ENCODE data around the gene ZNF124.
A peak's percentile ranks its signal among the peaks of the same experiment; 100 is the strongest.
"Not testable (repeated sequence)": the region's sequence is repeated elsewhere in the genome, so short reads cannot be mapped to it uniquely, and the experiment has no call there.

The ZNF124 gene

GRCh38 chr1:247172996-247173395, 1.2 kb upstream of the ZNF124 start:
- no peak for DNase-seq (ENCODE audit: low spot score)

DNA sequence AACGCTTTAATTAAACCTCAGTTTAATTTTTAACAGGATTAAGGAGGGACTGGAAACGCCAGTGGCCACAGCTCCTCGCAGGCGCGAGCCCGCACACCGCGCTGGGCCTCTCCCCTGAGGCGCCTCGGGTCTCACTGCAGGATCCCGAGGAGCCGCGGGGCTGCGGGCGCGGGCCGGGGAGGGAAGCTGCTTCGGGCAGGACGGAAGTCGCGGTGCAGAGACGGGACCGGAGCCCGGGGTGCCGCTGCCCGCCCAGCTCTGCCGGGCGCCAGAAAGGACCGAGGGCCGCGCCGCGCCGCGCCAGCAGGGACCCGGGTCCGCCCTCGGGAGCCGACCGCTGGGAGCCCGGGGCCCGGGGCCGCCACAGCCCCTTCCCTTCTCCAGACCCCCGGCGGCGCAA, 377 bp downstream of the ZNF124 start:
- not testable (repeated sequence) for DNase-seq (ENCODE audit: low spot score)

GRCh38 chr1:247165674-247166073, 6.1 kb downstream of the ZNF124 start:
- no peak for DNase-seq (ENCODE audit: low spot score)

- DNase-seq (ENCODE audit: low spot score): no peak
These were observed 7.1 kb downstream of the ZNF124 start for GRCh38 chr1:247164694-247165093.

DNA sequence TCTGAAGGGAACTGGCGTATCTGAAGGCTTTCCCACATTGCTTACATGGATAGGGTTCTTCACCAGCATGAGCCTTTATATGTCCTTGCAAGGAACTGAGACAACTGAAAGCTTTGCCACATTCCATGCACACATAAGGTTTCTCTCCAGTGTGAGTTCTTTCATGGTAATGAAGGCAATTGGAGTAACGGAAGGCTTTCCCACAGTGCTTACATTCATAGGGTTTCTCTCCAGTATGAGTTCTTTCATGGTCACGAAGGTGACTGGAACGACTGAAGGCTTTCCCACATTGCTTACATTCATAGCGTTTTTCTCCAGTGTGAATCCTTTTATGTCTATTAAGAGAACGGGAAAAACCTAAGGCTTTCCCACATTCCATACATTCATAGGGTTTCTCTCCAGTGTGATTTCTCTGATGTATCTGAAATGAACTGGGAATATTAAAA, 15.0 kb downstream of the ZNF124 start:
- DNase-seq (ENCODE audit: low spot score): no peak

- DNase-seq (ENCODE audit: low spot score): no peak
These were observed 24.0 kb downstream of the ZNF124 start for GRCh38 chr1:247147781-247148180.

DNA sequence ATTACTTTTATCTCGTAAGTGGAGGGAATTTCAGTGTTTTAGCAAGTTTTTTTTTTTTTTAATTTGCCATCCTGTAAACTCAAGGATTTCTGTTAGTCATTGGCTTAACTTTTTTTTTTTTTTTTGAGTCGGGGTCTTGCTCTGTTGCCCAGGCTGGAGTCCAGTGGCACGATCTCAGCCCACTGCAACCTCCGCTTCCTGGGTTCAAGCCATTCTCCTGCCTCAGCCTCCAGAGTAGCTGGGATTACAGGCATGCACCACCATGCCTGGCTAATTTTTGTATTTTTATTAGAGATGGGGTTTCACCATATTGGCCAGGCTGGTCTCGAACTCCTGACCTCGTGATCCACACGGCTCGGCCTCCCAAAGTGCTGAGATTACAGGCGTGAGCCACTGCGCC, 24.7 kb downstream of the ZNF124 start:
- DNase-seq (ENCODE audit: low spot score): not testable (repeated sequence)

DNA sequence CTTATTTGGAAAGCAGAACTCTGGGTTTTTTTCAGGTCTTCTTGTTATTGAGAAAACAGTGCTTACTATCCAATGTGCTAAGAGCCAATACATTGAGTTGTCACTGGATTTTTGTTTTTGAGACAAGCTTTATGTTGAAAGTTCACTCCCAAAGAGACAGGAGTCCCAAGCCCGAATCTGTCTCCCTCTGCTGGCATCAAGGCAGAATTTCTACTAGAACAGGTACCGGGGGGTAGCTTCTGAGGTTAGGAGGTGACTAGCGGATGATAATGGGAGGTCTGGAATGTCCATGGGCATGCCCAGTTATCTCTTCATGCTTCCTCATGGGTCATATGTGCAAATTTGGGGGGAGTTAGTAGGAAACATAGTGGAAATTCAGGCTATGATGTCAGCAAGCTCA, 25.1 kb downstream of the ZNF124 start:
- DNase-seq (ENCODE audit: low spot score): peak; percentile 55

GRCh38 chr1:247145279-247145678, 26.5 kb downstream of the ZNF124 start:
- peak; percentile 19 for DNase-seq (ENCODE audit: low spot score)

DNA sequence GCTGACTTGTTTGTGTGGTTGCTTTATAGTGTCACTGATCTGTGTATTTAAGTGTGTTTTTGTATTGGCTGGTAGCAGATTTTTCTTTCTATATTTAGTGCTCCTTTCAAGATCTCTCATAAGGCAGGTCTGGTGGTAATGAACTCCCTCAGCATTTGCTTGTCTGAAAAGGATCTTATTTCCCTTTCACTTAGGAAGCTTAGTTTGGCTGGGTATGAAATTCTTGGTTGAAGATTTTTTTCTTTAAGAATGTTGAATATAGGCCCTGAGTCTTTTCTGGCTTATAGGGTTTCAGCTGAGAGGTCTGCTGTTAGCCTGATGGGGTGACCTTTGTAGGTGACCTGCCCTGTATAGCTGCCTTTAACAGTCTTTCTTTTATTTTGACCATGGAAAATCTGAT, 32.3 kb downstream of the ZNF124 start:
- not testable (repeated sequence) for DNase-seq (ENCODE audit: low spot score)

GRCh38 chr1:247131236-247131635, 40.6 kb downstream of the ZNF124 start:
- DNase-seq (ENCODE audit: low spot score): no peak

- not testable (repeated sequence) for DNase-seq (ENCODE audit: low spot score)
These were observed 44.1 kb downstream of the ZNF124 start for GRCh38 chr1:247127519-247128282.

DNA sequence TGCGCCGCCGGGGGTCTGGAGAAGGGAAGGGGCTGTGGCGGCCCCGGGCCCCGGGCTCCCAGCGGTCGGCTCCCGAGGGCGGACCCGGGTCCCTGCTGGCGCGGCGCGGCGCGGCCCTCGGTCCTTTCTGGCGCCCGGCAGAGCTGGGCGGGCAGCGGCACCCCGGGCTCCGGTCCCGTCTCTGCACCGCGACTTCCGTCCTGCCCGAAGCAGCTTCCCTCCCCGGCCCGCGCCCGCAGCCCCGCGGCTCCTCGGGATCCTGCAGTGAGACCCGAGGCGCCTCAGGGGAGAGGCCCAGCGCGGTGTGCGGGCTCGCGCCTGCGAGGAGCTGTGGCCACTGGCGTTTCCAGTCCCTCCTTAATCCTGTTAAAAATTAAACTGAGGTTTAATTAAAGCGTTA, 45.2 kb downstream of the ZNF124 start:
- not testable (repeated sequence) for DNase-seq (ENCODE audit: low spot score)

- DNase-seq (ENCODE audit: low spot score): not testable (repeated sequence)
These were observed 45.7 kb downstream of the ZNF124 start for GRCh38 chr1:247126166-247126565.

- DNase-seq (ENCODE audit: low spot score): no peak
These were observed 50.4 kb downstream of the ZNF124 start for GRCh38 chr1:247121382-247121781.

DNA sequence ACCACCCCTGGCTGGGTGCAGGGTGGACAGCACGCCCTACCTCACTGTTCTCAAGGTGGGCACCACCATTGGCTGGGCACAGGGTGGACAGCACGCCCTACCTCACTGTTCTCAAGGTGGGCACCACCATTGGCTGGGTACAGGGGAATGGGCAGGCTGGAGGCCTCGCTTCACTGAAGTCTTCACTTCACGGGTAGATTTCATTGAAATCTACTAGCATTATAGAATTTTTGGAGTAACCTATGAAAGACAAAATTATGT, 51.5 kb downstream of the ZNF124 start:
- not testable (repeated sequence) for DNase-seq (ENCODE audit: low spot score)

DNA sequence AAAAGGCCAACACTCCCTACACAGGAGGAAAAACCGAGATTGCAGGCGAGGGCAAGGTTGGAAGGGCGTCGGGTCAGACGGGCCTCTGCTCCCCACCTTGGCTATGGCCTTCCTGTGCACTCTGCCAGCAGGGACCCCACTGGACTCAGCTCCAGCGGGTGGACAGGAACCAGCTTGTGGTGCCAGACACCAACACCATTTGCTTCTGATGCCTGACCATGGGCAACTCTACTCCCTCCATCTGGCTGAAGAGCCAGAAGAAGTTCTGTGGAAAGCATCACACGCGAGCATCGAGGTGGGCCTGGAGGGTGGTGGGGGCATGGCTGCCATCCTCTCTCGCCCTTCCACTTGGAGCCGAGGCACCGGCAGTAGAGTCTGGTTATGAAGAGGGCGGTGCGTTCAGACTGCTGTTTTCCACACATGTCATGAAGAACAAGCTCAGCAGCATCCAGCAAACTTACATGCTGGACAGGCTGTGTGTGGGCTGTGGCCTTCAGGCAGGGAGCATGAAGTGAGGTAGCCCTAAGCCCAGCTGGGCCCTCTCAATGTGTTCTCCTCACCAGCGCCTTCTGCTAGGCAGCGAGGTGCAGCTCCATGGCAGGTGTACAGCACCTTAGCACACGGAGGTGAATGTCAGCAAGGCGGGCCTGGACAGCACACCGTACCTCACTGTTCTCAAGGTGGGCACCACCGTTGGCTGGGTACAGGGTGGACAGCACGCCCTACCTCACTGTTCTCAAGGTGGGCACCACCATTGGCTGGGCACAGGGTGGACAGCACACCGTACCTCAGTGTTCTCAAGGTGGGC, 52.0 kb downstream of the ZNF124 start:
- DNase-seq (ENCODE audit: low spot score): no peak

GRCh38 chr1:247118946-247119446, 52.8 kb downstream of the ZNF124 start:
- DNase-seq (ENCODE audit: low spot score): peak; percentile 87

DNA sequence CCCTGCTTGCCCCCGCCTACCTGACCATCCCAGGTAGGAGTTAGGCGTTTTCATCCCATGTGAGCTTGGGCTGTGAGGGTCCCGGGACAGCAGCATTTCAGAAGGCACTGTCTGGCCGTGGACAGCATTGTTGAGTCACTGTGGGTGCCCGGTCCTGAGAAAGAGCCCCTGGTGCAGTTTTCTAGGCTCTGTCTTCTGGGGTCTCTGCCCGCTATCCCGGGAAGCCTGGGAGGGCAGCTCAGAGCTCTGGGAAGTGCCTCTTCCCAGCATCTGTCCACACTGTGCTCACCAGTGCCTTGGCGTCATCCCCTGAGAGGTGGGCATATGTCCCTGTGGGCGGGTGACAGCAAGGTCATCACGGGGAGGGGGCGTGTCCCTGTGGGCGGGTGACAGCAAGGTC, 56.3 kb downstream of the ZNF124 start:
- no peak for DNase-seq (ENCODE audit: low spot score)

GRCh38 chr1:247115141-247115510, 56.7 kb downstream of the ZNF124 start:
- no peak for DNase-seq (ENCODE audit: low spot score)

DNA sequence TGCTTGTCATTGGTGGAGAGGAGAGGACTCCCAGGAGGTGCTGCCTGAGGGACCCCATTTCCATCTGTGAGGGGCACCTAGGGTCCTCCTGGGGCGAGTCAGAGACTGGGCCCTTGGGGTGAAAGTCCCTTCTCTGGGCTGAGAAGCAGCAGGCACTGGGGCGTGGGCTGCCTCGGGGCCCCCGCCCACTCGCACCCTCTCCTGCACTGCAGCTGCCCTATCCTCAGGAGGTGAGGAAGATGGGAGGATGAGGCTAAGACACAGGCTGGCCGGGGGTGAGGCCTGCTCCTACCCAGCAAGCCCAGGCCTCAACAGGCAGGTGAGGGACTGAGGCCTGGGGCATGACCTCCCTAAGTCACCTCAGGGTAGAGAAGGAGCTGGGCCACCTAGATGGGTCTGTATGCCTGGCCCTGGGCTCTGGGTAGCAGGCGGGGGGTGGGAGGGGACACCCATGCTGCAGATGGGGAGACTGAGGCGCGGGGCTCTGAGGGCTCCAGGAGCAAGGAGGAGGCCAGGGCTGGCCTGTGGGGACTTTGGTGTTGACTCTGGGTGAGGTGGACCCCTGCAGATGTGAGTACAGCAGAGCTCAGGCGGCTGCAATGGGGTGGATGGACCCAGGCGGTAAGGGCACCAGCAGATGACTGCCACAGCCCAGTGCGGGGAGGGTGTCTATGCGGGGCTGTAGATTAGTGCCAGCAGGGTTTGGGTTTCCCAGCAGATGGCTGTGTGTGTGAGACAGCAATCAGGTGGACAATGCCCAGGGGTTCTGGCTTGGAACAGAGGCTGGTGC, 57.3 kb downstream of the ZNF124 start:
- no peak for DNase-seq (ENCODE audit: low spot score)

DNA sequence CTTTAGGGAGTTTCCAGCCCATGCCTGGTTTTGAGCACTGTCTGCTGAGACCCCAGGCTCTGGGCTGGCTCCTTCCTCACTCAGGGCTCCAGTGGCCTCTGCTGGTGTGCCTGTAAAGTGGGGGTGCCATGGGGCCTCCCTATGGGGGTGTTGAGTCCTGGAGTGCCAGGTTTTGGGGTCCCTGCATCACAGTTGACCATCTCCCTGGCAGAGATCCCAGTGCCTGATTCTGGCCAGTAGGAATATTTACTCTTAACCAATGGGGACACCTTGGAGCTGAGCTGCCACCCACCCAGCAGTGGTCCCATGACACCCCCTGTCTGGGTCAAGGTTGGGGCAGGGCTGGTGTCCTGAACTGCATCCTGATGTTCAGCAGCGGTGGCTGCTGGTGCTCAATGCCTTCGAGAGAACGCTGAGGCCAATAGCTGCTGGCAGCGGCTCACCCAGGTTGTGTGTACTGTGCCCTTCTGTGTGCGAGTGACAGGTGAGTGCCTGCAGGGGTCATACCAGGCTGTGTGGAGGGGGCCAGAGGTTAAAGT, 58.0 kb downstream of the ZNF124 start:
- DNase-seq (ENCODE audit: low spot score): no peak

Data from iPS-NIHi11 (cell line).